B cell (primary cell): Measurements from ENCODE around the gene OR13C2.

Source experiments
- CTCF ChIP-seq: fragments of 200-600 bp; IDR thresholded peaks from one replicate; pipeline ENCODE4 v1.8.0; 2022; ENCODE audit warnings: antibody characterized with exemption, mild to moderate bottlenecking
- EZH2 ChIP-seq: IDR thresholded peaks from 2 replicates; pipeline ENCODE4 v1.6.1; 2012; ENCODE audit warnings: borderline replicate concordance, low read depth, mild to moderate bottlenecking, moderate library complexity, low read length; ENCODE audit not compliant: insufficient read depth, poor library complexity, severe bottlenecking

- TF ChIP-seq CTCF: no peak
- TF ChIP-seq EZH2: no peak
Measured at GRCh38 chr9:104575456-104575855, 30.0 kb downstream of the OR13C2 start.
